ENCODE results near the gene SLC49A3.
A peak's percentile ranks its signal among the peaks of the same experiment; 100 is the strongest.
"Not testable (repeated sequence)": the region's sequence is repeated elsewhere in the genome, so short reads cannot be mapped to it uniquely, and the experiment has no call there.

The SLC49A3 gene

DNA sequence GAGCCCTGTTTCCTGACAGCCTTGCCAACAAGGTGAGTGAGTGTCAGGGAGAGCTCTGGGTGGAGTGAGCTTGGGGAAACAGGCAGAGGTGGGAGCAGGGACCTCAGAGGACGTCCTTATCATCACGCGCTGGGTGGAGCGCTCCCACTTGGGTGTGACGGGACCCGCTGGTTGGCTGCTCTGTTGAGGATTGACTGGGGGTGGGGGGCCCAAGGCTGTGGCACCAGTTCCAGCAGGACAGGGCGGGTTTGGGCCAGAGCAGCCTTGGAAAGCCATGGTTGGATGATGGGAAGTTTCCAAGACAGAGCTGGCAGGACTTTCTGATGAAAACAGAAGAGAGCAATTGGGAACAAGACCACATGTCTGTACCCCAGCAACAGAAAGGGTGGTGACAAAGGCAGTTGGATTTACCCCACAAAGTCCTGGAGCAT is 13.7 kb upstream of the SLC49A3 start:
- DNase-seq, result peak in 4 of 14 donors; percentile 32 to 46 (median 34)

DNA sequence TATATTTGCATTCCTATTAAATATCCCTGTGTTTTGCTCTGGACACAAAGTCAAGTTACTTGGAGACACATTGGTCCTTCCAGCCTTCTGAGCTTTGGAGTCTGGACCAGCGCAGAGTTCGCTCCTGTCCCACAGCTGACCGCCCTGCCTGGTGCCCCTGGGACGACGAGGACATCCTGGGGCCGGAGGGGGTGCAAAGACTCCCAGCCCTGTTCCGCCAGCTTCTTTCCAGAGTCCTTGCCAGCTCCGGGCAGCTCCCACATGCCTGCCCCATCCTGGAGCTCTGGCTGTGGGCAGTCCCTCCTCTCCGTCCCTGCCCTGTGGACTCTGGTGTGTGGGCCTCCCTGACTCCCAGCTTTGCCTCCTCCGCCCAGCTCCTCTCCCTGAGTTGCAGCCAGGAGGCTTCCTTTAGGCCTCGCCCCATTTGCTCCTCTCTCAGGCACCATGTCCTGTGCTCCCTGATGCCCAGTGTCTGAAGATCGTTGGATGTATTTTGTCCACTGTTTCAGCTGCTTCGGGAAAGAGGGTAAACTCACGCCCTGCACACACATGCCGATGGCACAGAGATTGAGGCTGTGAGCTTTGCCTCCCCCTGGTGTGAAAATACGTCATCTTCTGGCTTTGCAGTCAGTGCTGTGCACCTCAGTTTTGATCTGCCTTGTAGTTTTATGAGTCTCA is 11.8 kb upstream of the SLC49A3 start:
- no peak for DNase-seq

DNA sequence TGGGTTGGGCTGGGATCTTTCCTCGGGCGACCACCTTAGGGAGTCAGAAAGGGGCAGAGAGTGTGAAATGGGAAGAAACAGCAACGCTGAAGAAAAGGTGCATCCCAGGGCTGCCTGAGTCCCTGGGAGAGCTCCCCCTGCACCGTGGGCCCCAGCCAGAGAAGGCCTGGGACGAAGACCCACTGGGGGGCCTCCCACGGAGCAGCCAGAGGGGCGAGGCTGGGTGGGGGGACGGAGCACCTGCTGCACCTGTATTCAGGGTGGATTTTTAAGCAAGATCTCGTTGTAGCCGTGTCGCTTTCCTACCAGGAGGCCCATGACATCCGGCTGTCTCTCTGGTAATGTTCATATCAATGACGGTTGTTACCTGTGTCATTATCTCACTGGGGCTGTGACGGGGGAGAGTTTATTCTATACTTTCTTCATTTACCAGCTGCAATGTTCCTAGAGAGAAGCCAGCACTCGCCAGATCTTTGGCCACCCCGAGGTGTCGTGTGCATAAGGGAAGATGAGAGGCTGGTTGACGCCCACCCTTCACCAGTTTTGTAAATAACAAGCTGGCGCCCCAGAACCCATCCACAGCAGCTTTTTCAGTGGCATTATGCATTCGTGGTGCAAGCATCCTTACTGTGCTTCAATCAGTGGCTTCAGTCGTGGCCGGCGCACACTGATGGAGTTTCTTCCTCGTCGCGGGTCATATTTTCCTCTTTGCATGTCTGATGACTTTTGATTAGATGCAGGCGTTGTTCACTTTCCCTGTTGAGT is 11.0 kb upstream of the SLC49A3 start:
- DNase-seq, result no peak

DNA sequence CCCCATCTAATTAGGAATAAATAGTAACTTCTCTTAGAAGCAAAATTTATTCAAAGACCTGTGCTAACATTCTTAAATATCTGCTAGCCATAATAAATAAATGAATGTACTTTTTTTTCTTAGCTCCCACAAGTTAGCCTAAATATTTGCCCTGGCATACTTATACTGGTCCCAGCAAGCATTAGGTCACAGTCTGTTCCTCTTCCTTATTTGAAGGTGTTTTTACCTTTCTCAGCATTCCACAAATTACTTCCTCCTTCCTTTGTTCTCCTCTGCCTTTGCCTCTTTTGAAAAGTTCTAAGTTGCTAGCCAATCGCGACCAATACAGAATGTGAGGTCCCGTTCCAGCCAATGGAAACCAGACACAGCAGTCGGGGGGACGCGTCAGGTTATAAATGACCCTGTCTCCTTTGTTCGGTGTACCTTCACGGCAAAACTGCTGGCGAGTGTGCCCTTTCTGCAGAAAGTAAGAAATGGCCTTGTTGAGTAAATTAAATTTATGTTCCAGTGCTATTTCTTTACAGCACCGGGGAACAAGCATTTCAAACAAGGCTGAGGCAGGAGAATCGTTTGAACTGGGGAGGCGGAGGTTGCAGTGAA is 5.5 kb upstream of the SLC49A3 start:
- DNase-seq, result not testable (repeated sequence)

DNA sequence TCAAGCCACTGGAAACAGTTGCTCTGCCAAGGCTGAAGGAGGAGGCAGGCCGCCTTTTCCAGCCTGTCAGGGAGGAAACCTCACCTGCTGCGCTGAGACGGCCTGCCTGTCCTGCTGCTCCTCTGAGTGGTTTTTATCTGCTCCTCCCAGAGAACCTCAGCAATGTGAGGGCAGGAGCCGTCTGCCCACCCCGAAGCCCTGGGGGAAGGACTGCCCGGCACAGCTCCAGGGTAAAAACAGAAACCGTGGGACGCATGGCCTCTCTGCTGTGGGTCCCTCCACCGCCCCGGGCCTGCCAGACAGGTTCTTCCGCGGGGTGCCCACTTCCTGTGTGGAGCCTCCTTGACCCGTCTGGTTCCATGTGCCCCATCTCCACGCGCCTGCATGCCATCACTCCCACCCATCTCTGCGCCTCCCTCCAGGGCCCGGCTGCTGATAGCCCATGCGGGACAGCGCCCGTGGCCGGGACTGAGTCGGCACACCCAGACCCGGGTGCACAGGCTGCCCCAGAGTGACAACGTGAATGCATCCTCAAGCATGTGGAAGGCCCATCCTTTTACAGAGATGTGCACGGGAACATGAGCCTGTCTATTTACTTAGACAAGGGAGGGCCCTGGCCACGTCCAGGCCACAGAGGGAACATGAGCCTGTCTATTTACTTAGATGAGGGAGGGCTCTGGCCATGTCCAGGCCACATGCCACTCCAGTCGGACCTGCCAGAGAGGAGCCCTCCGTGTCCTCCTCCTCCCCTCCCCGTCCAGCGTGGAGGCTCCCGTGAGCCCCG is 4.0 kb upstream of the SLC49A3 start:
- no peak for DNase-seq

DNA sequence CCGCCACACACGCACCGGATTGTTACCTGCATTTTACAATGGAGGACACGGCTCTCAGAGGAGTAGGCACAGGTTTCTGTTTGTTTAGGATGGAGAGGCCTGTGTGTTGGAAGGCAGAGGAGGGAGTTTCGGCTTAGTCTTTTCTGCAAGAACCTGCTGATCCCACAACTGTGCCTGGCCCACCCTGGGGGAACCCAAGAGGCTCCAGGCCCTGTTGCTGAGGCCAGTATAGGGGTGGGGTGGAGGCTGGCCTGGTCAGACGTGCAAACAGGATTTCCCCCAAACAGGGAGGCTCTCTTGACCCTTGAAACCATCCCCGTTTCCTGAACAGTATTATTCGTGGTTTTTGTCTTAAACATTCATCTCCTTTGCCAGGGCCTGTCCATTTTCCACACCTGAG is 772 bp upstream of the SLC49A3 start:
- DNase-seq, result no peak

DNA sequence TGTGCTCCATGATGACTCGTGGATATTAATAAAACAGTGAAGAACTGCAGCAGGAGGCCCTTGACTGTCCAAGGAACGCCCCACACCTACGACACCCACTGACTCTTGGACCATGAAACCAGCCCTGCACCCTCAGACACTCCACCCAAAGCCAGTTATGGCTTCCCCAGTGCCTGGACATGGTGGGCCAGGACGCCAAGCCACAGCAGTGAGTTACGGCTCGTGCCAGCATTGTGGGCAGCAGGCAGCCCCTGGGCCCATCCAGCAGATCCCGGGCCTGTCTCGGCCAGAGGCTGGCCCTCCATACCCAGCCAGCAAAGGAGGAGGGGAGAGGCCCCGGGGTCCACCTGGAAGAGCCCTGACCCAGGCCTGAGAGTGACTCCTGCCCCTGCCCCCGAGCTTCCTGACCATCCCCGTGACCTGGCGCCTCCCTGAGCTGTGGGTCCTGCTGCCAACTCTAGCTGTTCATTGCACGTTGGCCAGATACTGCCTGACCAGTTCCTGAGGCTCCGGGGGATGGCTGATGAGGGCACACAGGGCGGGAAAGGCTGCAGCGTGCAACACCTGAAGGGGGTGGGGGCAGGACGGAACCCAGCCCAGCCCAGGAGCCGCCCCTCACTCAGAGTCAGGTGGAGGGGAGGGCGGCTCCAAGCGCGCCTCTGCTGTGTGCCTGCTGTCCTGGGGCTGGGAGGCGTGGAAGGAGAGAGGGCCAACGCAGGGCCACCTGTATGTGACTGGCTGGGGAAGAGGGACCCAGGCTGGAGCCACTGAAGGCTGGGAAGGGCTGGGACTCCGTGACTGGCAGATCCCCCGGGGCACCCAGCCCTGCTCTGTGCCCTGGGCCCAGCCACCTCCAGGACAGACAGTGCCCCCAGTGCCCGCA is 739 bp downstream of the SLC49A3 start:
- DNase-seq, result peak in 1 of 14 donors; percentile 25

DNA sequence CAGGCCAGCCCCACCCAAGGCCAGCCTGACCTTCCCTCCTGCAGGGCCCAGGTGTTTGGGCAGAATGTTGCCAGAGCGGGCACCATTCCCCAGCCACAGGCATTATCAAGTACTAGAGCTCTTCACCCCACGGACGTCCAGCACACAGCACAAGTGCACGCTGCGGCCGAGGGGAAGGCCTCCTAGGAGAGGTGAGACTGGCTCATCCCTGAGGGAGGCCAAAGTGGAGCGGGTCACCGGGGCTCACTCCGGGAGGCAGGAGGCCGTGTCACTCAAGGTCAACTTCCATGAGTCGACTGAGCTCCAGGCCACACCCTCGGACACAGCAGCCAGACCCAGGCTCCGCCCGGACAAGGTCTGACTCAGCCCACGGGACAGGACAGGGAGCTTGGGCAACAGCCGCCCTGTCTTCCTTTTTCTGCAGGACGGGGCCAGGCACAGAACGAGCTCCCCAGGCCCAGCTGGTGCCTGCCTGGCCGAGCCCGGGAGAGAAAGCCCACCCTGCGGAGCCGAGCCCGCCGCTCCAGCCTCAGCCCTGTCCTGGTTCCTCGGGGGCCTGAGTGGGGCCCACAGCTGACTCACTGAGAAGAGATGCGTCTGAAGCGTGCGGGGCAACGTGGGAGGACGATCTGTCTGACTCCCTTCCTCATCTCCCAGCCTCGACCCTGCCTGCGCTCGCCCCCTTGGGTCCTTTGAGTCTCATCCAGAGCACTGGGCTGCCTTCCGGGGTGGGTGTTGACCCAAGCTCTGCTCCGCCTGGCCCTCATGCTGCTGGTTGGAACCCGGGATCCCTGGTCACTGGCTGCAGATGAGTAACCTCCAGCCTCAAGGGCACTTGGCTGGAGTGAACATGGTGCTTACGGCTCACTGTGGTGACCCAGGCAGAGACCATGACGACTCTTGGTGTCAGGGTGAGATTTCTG is 1.6 kb downstream of the SLC49A3 start:
- DNase-seq, result peak in 1 of 14 donors; percentile 70

DNA sequence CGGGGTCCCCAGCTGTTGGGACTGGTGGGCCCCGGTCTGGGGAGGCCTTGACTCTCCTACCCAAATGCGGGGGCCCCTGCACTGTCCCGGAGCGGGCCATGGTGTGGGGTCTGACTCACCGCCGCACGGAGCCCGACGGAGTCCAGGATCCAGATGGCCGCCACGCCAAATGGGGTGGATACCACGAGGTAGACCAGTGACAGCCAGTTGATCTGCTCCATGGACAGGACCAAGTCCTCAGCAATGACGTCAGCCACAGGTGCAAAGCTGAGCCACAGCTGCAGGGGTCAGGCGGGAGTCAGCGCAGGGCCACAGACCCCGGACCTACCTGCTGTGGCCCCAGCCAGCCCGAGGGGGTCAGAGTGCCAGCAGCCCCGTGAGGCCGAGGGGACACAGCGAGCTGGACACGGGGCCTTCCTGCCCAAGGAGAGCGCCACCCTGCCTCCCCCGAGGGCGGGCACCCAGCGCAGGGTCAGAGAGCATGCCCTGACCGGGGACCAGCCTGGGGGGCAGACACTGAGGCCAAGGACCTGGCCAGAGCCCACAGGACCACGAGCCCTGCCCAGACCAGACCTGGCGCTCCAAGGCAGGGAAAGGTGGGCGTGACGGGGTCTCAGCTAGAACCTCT is 2.4 kb downstream of the SLC49A3 start:
- DNase-seq, result no peak

DNA sequence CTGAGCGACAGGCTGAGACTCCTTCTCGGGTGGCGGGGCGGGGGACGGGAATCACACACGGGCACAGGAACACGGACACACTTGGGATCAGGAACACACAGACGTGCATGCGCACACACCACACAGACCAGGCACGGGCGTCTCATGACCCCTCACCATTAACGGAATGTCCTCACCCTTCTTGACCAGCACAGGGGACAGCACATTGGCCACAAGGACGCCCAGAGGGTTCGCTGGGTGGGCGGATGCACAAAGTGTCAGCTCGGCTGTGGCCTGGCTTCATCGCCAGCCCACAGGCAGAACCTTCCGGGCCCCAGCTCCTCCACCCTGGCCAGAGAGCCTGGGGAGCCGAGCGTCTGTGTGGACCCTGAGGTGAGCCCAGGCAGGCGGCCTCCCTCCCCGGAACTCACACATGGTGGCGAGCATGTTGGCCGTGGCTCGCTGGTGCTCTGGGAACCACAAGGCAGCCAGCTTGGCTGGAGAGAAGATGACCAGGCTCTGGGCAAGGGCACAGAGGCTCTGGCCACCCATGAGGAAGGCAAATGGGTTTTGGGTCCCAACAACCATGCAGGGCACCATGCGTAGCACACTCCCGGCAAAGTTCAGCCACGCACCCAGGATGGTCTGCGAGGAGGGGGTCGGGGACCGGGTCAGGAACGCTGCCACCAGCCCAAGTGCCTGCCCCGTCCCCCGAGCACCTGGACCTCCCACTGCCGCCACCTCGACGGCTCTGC is 3.1 kb downstream of the SLC49A3 start:
- no peak for DNase-seq

DNA sequence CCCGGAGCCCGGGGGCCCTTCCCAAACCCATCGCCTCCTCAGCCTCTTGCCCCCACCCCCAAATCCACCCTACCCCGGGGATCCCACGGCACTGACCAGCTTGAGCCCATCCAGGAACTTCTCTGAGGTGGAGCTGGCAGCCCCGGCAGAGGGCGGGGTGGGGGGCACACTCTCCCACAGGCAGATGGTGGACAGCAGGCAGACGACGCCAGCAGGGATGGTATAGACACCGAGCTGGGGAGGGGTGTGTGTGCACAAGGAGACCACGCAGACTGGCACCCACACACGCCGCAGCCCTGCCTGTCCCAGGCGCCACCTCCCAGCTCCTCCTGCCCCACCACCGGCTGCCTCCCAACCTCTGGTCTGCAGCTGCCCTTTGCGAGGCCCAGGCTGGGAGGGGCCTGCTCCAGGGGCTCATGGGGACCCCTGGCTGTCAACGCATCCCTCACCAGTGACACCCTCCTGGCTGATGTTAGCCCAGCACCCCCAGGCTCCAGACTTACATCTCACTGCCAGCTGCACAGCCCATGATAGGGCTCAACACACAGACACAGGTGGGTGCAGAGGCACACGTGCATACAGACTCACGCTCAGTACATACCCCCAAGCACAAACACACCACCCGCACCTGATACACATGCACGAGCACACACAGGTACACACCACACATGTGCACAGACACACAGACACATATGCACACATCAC is 4.2 kb downstream of the SLC49A3 start:
- no peak for DNase-seq

DNA sequence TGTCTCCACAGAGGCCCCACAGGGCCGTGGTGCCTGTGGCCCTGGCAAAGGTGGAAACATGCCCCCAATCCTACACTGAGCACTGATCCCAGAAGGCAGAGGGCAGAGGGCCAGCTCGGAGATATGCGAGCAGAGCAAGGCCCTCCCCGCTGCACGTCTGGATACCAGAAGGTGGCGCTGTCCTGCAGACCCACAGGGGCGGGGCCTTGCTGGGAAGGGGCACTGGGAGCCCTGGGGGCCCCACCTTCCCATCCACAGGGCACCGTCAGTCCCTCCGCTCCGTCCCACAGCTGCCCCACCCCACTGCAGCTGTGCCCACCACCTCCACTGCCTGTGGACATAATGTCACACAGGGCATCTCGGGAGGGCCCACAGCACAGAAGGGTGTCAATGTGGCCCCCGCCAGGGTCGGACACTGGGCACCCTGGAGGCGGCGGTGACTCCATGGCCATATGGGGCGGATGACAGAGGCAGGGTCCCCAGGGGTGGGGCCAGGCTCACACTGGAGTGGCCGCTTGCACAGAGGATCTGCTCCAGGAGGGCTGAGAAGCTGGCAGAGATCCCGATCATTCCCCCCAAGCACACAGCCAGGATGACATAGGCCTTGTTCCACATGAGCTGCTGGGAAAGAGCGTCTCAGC is 4.8 kb downstream of the SLC49A3 start:
- DNase-seq, result peak in 9 of 14 donors; percentile 18 to 67 (median 43)

DNA sequence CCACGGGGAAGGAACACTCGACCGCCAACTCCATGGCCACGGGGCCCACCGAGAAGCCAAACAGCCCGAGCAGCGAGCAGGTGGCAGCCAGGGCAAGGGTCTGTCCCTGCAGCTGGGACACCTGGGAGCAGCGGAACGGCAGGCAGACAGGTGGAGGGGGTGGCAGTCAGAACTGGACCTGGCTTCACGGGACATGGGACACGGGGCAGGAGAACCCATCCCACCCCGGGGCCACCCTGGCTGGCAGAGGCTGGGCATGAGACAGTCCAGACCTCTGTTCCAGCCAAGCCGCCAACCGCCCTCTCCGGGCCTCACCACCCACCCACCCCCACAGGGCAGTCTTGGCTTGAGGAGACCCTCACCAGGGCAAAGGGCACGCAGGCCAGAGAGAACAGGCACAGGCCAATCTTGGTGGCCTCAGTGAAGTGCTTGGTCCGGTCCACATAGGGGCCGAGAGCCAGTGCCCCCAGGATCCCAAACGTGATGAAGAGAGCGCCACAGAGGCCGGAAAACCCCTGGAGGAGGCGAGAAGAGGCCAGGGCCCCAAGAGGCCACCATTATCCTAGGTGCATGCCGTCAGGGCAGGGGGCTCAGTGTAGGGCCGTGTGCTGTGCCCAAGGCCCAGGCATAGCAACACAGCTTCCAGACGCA is 5.6 kb downstream of the SLC49A3 start:
- DNase-seq, result no peak

DNA sequence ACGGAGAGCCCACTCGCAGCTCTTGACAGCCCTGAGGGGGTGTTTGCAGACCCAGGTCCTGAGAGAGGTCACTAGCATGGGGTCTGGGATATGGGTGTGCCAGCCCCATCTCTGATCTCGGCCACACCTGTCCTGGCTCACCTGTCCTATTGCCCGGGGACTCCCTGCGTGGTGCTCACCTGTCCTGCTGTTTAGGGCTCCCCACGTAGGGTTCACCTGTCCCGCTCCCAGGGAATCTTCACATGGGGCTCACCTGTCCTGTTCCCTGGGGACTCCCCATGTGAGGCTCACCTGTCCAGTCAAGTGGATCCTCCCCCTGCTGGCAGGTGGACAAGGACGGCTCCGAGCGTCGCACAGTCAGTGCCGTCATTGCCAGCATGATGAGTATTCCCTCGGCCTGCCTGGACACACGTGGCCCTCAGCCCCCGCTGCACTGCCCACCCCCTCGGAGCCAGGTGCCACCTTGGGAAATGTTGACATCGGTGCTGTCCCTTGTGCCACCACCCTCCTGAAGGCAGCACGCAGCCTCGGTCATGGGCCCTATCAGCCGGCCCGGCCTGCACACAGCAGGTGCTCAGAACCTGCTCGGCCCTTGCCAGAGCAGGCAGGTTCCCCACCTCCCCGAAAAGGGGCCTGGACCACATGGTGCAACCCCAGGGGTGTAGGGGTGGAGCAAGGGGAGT is 6.3 kb downstream of the SLC49A3 start:
- DNase-seq, result no peak

DNA sequence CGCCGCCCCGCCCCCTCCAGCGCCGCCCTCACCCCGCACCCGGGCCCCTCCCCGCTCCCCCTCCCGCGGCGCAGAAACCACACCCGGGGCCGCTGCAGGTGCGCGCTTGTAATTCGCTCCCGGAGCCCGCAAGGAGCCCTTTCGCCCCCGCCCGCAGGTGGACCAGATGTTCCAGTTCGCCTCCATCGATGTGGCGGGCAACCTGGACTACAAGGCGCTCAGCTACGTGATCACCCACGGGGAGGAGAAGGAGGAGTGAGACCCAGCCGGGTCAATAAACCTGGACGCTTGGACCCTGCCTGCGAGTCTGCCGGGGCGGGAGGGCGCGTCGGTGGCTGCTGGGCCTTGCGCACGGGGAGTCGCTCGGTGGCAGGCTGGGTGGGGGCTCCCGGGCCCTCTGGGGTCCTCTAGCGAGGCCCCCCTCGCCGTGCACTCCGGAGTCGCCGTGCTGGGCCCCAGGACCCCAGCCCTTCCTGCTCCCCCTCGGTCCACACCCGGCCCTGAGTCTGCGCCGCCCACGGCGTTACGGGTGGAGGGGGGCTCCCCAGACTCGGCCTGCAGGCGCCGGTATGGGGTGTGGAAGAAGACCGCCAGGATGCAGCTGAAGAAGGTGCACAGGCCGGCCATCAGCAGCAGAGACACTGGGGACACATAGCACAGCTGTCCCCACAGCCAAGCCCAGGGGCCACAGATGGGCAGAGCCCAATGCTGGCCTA is 7.1 kb downstream of the SLC49A3 start:
- no peak for DNase-seq

DNA sequence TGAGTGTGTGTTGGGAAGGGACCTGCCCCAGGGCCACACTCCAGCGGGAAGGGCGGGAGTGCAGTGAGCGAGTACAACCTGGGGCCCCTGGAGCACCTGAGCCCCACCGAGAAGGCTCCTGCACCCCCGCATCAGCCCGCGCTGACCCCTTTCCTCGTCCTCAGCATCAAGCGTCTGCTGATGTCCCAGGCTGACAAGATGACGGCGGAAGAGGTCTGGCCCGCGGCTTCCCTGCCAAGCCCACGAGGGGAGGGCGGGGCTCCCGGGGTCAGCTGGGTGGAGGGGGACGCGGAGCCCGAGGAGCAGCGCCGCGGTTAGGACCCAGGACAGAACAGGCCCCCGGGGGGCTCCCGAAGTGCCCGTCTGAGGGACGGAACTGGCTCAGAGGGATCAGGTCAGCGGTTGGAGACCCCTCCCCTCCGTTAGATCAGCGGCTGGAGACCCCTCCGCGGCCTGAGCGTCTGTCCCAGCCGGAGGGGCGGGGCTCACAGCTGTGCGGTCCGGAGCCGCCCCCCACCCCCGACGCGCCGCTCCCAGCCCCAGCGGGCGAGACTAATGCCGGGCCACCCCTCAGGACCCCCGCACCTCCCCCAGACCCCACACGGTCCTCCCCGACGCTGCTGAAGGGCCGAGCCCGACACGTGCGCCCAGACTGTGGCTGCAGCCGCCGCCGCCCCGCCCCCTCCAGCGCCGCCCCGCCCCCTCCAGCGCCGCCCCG is 7.9 kb downstream of the SLC49A3 start:
- peak in 4 of 14 donors; percentile 19 to 40 (median 32) for DNase-seq
